ENCODE data around the gene TENT5A. TPM values are rescaled to one million over a fixed set of nuclear protein-coding genes. Genes with fewer than 3 reads are reported as not detected.
A peak's percentile ranks its signal among the peaks of the same experiment; 100 is the strongest.

TENT5A gene
- total and polyA plus RNA-seq, 8 donors, result 3.7 to 54.0 (median 17.1) TPM

- Histone ChIP-seq H3K4me3 (no peak overlapping the region), H3K9me3 (no peaks in the 10 kb centered on the region), H3K27me3 (peaks cover 0 to 4% (median 0%) of the 10 kb centered on the region in 3 donors), H3K27ac (peak overlapping the region in 2 of 5 donors; percentile 55 to 63), H3K4me1 (peaks cover 7 to 22% (median 18%) of the 10 kb centered on the region in 4 donors), H3K36me3 (no peaks in the 10 kb centered on the region)
- TF ChIP-seq POLR2AphosphoS5 (IDR thresholded peaks at IDR 0.05) (no peak), POLR2A (IDR thresholded peaks at IDR 0.05) (no peak), EP300 (IDR thresholded peaks at IDR 0.05) (no peak)
- TF ChIP-seq, protein P1, sequence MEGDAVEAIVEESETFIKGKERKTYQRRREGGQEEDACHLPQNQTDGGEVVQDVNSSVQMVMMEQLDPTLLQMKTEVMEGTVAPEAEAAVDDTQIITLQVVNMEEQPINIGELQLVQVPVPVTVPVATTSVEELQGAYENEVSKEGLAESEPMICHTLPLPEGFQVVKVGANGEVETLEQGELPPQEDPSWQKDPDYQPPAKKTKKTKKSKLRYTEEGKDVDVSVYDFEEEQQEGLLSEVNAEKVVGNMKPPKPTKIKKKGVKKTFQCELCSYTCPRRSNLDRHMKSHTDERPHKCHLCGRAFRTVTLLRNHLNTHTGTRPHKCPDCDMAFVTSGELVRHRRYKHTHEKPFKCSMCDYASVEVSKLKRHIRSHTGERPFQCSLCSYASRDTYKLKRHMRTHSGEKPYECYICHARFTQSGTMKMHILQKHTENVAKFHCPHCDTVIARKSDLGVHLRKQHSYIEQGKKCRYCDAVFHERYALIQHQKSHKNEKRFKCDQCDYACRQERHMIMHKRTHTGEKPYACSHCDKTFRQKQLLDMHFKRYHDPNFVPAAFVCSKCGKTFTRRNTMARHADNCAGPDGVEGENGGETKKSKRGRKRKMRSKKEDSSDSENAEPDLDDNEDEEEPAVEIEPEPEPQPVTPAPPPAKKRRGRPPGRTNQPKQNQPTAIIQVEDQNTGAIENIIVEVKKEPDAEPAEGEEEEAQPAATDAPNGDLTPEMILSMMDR (IDR thresholded peaks at IDR 0.05), result no peak
- DNase-seq, result no peak
- 61 to 68% (median 64%) methylated on average over 4 of the region's 4 CpGs for WGBS, 5 donors
- intact Hi-C loops (cut with DNase I; ENCODE audit: low total_unique reads), result no loop called here
Observed at GRCh38 chr6:81767163-81767891, 14.8 kb upstream of the TENT5A start.

DNA sequence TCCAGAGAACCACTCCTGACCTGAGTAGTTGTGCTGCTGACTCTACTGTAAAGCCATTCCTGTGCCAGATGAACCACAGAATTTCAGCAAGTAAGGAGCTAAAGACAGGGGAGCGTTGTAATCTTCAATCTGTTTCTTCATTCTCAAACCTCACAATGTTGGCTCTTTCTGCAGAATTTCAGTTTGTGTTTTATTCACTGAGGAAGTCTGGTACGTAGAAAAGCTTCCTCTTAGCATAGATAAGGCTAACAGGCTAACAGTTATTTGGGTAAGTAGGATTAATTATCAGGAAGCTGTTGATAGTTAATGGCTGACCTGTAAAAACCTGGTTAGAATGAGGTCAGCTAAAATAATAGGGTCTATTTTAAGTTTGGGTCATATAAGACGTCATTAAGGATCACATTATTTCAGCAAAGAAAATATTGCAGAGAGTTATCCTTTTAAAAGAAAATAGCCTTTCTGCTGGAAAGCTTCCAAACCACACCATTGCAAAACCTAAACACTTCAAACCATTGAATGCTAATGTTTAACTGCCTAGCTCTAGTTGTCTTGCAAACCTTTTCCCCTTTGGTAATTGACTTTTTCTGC lies 14.1 kb upstream of the TENT5A start:
- no peak overlapping the region for H3K4me3 ChIP-seq
- H3K27ac ChIP-seq, result peak overlapping the region in 2 of 5 donors; percentile 55 to 63
- intact Hi-C loops (cut with DNase I; ENCODE audit: low total_unique reads), result no loop called here
- no peak for TF ChIP-seq POLR2A (IDR thresholded peaks at IDR 0.05)
- TF ChIP-seq EP300 (IDR thresholded peaks at IDR 0.05), result no peak
- TF ChIP-seq POLR2AphosphoS5 (IDR thresholded peaks at IDR 0.05), result no peak
- TF ChIP-seq, protein P1 (IDR thresholded peaks at IDR 0.05), result no peak
- H3K9me3 ChIP-seq, result no peaks in the 10 kb centered on the region
- peak in 1 of 2 donors; percentile 63 for DNase-seq
- WGBS, 5 donors, result 2 to 12% (median 10%) methylated on average over 3 of the region's 3 CpGs
- H3K4me1 ChIP-seq, result peaks cover 7 to 27% (median 18%) of the 10 kb centered on the region in 4 donors
- H3K27me3 ChIP-seq, result peaks cover 0 to 4% (median 0%) of the 10 kb centered on the region in 3 donors
- H3K36me3 ChIP-seq, result no peaks in the 10 kb centered on the region

DNA sequence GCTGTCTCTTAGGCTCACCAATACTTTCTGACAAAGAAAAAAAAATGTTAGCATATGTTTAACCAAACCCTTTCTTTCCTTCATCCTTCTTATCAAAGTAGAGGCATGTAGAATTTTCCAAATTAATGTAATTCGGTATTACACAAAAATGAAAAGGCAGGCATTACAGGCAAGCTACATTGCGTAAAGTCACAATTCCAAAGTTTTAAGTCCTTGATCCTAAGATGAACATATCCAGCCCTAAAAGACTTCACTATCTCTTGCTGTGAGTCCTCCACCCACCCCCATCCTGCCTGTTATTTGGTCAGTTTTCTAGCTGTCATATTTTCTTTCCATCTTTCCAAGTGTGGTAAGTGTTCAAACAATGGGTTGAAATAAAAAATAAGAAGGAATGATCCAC lies 12.1 kb upstream of the TENT5A start:
- H3K4me3 ChIP-seq, result no peak overlapping the region
- H3K27ac ChIP-seq, result no peak overlapping the region
- no peaks in the 10 kb centered on the region for H3K9me3 ChIP-seq
- no peak for DNase-seq
- TF ChIP-seq, protein P1 (IDR thresholded peaks at IDR 0.05), result no peak
- no peak for TF ChIP-seq POLR2AphosphoS5 (IDR thresholded peaks at IDR 0.05)
- TF ChIP-seq EP300 (IDR thresholded peaks at IDR 0.05), result no peak
- TF ChIP-seq POLR2A (IDR thresholded peaks at IDR 0.05), result no peak
- H3K36me3 ChIP-seq, result no peaks in the 10 kb centered on the region
- peaks cover 0 to 4% (median 0%) of the 10 kb centered on the region in 3 donors for H3K27me3 ChIP-seq
- intact Hi-C loops (cut with DNase I; ENCODE audit: low total_unique reads), result no loop called here
- 91 to 99% (median 96%) methylated on average over 2 of the region's 2 CpGs for WGBS, 5 donors
- H3K4me1 ChIP-seq, result peaks cover 7 to 27% (median 18%) of the 10 kb centered on the region in 4 donors

DNA sequence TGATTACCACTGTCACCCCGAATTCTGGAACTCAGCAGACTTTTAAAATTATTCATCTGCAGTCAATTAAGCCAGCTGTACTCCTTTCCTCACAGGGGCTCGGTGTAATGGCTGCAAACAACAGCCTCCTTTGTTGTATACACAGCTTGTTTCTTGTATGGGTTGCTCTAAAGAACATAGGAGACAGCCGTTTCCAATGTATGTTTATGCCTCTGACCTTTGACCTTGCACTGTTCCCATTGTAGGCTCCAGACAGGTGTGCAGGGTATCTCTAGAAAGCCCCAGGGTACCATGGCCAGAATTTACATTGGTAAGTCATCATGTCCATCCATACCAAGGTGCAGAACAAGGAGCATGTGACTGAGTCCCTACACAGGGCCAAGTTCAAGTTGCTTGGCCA lies 11.5 kb upstream of the TENT5A start:
- H3K36me3 ChIP-seq, result no peaks in the 10 kb centered on the region
- DNase-seq, result no peak
- no peak overlapping the region for H3K4me3 ChIP-seq
- 56 to 76% (median 72%) methylated on average over 3 of the region's 3 CpGs for WGBS, 5 donors
- TF ChIP-seq POLR2A (IDR thresholded peaks at IDR 0.05), result no peak
- no peak for TF ChIP-seq POLR2AphosphoS5 (IDR thresholded peaks at IDR 0.05)
- no peak for TF ChIP-seq EP300 (IDR thresholded peaks at IDR 0.05)
- TF ChIP-seq, protein P1 (IDR thresholded peaks at IDR 0.05), result no peak
- H3K9me3 ChIP-seq, result no peaks in the 10 kb centered on the region
- no peak overlapping the region for H3K27ac ChIP-seq
- intact Hi-C loops (cut with DNase I; ENCODE audit: low total_unique reads), result no loop called here
- H3K4me1 ChIP-seq, result peaks cover 7 to 27% (median 18%) of the 10 kb centered on the region in 4 donors
- peaks cover 0 to 4% (median 0%) of the 10 kb centered on the region in 3 donors for H3K27me3 ChIP-seq

All from stomach (tissue), 9 donors.